MM.1S (cell line): ENCODE measurements around the gene GNAT3.

Experiments
- DNase-seq: peaks from one replicate; pipeline ENCODE4 v3.0.0-alpha.2; 2015
- H2AFZ ChIP-seq: fragments of 300-600 bp; sonication (generic); 2 replicates; pipeline ENCODE4 v1.6.0; 2016; ENCODE audit warnings: antibody characterized with exemption, low read length
- H3F3A ChIP-seq: fragments of 300-600 bp; sonication (generic); 2 replicates; pipeline ENCODE4 v1.6.1; 2016; ENCODE audit warnings: mild to moderate bottlenecking, antibody characterized with exemption, low read length, moderate library complexity, mixed read lengths; ENCODE audit not compliant: insufficient read depth
- H3K27ac ChIP-seq: fragments of 300-600 bp; sonication (generic); 2 replicates; pipeline ENCODE4 v1.5.1; 2016; ENCODE audit warnings: mild to moderate bottlenecking, low read length
- H3K27me3 ChIP-seq: fragments of 300-600 bp; sonication (generic); replicated peaks from 2 replicates; pipeline ENCODE4 v1.6.0; 2016; ENCODE audit warnings: low read length; ENCODE audit not compliant: insufficient read depth
- H3K36me3 ChIP-seq: fragments of 300-600 bp; sonication (generic); replicated peaks from 2 replicates; pipeline ENCODE4 v1.6.1; 2016; ENCODE audit warnings: mild to moderate bottlenecking, low read length, mixed read lengths; ENCODE audit not compliant: insufficient read depth
- H3K4me1 ChIP-seq: fragments of 300-600 bp; sonication (generic); 2 replicates; pipeline ENCODE4 v1.6.1; 2016; ENCODE audit warnings: low read length, mixed read lengths
- H3K4me2 ChIP-seq: fragments of 300-600 bp; sonication (generic); 2 replicates; pipeline ENCODE4 v1.6.0; 2016; ENCODE audit warnings: low read depth, low read length
- H3K4me3 ChIP-seq: fragments of 300-600 bp; sonication (generic); 2 replicates; pipeline ENCODE4 v1.5.1; 2016; ENCODE audit warnings: low read length, mixed read lengths
- H3K79me2 ChIP-seq: fragments of 300-600 bp; sonication (generic); 2 replicates; pipeline ENCODE4 v1.6.1; 2016; ENCODE audit warnings: mixed run types, low read length, mixed read lengths
- H3K9ac ChIP-seq: fragments of 300-600 bp; sonication (generic); 2 replicates; pipeline ENCODE4 v1.6.1; 2016; ENCODE audit warnings: low read length, mixed read lengths
- H3K9me2 ChIP-seq: fragments of 300-600 bp; sonication (generic); replicated peaks from 2 replicates; pipeline ENCODE4 v1.6.1; 2016; ENCODE audit warnings: mild to moderate bottlenecking, low read length, mixed read lengths; ENCODE audit not compliant: insufficient read depth
- H3K9me3 ChIP-seq: fragments of 300-600 bp; sonication (generic); replicated peaks from 2 replicates; pipeline ENCODE4 v1.6.1; 2016; ENCODE audit warnings: mild to moderate bottlenecking, low read length, mixed read lengths; ENCODE audit not compliant: insufficient read depth
- H4K20me1 ChIP-seq: fragments of 300-600 bp; sonication (generic); 2 replicates; pipeline ENCODE4 v1.6.1; 2016; ENCODE audit warnings: mild to moderate bottlenecking, low read length, moderate library complexity, mixed read lengths; ENCODE audit not compliant: insufficient read depth
- CTCF ChIP-seq: fragments of 300-600 bp; sonication (generic); IDR thresholded peaks from 2 replicates; pipeline ENCODE4 v1.5.1; 2016; ENCODE audit warnings: antibody characterized with exemption, low read length, mixed read lengths
- EZH2 ChIP-seq: fragments of 300-600 bp; sonication (generic); optimal IDR thresholded peaks from 2 replicates; pipeline ENCODE3; 2017; ENCODE audit warnings: low read depth, mild to moderate bottlenecking, antibody characterized with exemption, low read length, mixed read lengths
- EZH2phosphoT487 ChIP-seq: fragments of 300-600 bp; sonication (generic); IDR thresholded peaks from 2 replicates; pipeline ENCODE4 v1.6.1; 2018; ENCODE audit warnings: antibody characterized with exemption, low read length

The GNAT3 gene

DNA sequence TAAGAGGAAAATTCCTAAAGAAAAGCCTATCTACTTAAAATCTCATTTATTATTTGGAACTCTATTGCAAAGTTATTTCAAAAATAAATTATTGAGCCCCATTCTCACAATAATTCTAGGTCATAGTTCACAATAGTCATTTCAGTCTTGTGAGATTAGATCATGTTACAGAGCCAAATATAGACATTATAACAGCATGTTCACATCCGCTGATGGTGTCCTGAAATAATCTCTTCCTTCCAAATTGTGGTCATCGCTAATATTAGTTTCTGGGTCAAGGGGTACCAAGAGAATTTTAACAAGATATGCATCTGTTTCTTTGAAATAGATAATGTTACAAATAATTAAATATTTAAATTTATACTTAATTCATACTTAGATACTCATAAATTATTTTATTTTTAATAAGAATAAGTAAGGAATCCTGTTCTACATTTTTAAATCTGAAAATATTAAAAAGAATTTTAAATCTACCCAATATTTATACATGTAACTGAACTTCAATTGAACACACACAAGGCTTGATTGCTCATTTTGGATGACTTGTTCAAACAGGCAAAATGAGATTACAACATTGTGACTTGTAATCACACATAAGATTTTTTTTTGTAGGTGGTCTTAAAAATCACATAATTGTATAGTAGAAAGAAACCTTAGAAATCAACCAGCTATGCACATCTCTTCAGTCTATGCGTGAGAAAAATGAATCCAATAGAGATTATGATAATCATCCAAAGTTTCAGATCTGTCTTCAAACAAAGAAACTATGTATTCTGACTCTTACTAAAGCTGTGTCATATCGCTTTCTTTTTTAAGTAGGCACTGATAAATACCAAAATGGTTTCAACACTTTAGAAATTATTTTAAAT is 13.1 kb downstream of the GNAT3 start:
- TF ChIP-seq CTCF, result no peak
- no peak for TF ChIP-seq EZH2phosphoT487
- TF ChIP-seq EZH2, result no peak
- Histone ChIP-seq H3K4me3 (no peak overlapping the region), H3K27me3 (no peaks in the 10 kb centered on the region), H3K36me3 (no peaks in the 10 kb centered on the region), H2AFZ (no peak overlapping the region), H3K27ac (no peak overlapping the region), H3F3A (no peaks in the 10 kb centered on the region), H3K4me2 (no peak overlapping the region), H3K79me2 (no peaks in the 10 kb centered on the region), H3K9ac (no peak overlapping the region), H3K9me2 (no peaks in the 10 kb centered on the region), H3K4me1 (no peaks in the 10 kb centered on the region), H4K20me1 (no peaks in the 10 kb centered on the region), H3K9me3 (no peaks in the 10 kb centered on the region)
- no peak for DNase-seq

GRCh38 chr7:80496586-80496985 is 15.3 kb downstream of the GNAT3 start:
- H4K20me1 ChIP-seq, result no peaks in the 10 kb centered on the region
- H3K79me2 ChIP-seq, result no peaks in the 10 kb centered on the region
- H2AFZ ChIP-seq, result no peak overlapping the region
- no peaks in the 10 kb centered on the region for H3K27me3 ChIP-seq
- H3K9ac ChIP-seq, result no peak overlapping the region
- no peak for DNase-seq
- H3K4me3 ChIP-seq, result no peak overlapping the region
- no peaks in the 10 kb centered on the region for H3K9me2 ChIP-seq
- no peak overlapping the region for H3K27ac ChIP-seq
- no peaks in the 10 kb centered on the region for H3F3A ChIP-seq
- H3K4me1 ChIP-seq, result no peaks in the 10 kb centered on the region
- H3K9me3 ChIP-seq, result no peaks in the 10 kb centered on the region
- no peaks in the 10 kb centered on the region for H3K36me3 ChIP-seq
- no peak overlapping the region for H3K4me2 ChIP-seq
- no peak for TF ChIP-seq EZH2
- TF ChIP-seq EZH2phosphoT487, result no peak

GRCh38 chr7:80493121-80493849 is 18.6 kb downstream of the GNAT3 start:
- Histone ChIP-seq H3K27ac (no peak overlapping the region), H3K27me3 (no peaks in the 10 kb centered on the region), H2AFZ (no peak overlapping the region), H3K36me3 (no peaks in the 10 kb centered on the region), H3K9ac (no peak overlapping the region), H3K4me1 (no peaks in the 10 kb centered on the region), H4K20me1 (no peaks in the 10 kb centered on the region), H3K9me3 (no peaks in the 10 kb centered on the region), H3K79me2 (no peaks in the 10 kb centered on the region), H3K4me3 (no peak overlapping the region), H3F3A (no peaks in the 10 kb centered on the region), H3K4me2 (no peak overlapping the region), H3K9me2 (no peaks in the 10 kb centered on the region)
- no peak for TF ChIP-seq CTCF
- no peak for TF ChIP-seq EZH2phosphoT487
- TF ChIP-seq EZH2, result no peak
- no peak for DNase-seq

DNA sequence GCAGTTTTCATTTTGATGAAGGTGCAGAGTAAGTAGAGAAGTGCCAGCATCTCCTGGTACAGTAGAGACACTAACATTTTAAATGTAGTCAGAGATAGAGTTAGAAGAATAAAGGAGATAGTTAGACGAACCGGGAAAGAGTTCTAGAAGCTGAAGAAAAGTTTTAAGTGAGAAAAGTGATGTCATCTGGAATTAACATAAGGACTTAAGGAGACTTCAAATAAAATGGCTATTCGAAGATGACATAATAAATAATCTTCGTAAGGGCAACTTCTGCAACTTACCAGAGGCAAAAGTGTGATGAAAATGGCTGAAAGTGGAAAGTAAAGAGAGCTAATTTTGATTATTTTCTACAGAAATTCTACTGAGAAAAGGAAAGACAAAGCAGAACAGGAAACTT is 20.4 kb downstream of the GNAT3 start:
- no peaks in the 10 kb centered on the region for H3K9me3 ChIP-seq
- no peak overlapping the region for H3K27ac ChIP-seq
- H3F3A ChIP-seq, result no peaks in the 10 kb centered on the region
- H2AFZ ChIP-seq, result no peak overlapping the region
- no peaks in the 10 kb centered on the region for H3K79me2 ChIP-seq
- no peaks in the 10 kb centered on the region for H3K9me2 ChIP-seq
- TF ChIP-seq CTCF, result no peak
- H3K9ac ChIP-seq, result no peak overlapping the region
- H3K4me1 ChIP-seq, result no peaks in the 10 kb centered on the region
- no peak overlapping the region for H3K4me3 ChIP-seq
- no peaks in the 10 kb centered on the region for H3K27me3 ChIP-seq
- H3K4me2 ChIP-seq, result no peak overlapping the region
- DNase-seq, result no peak
- no peaks in the 10 kb centered on the region for H4K20me1 ChIP-seq
- no peaks in the 10 kb centered on the region for H3K36me3 ChIP-seq
